Spleen (tissue), 7 donors: ENCODE data around the gene C3orf52.

Source experiments
- CTCF ChIP-seq, 11 experiments: fragments of 200-600 bp in 7 of 11; fragments of 450-650 bp in 4 of 11; sonication (generic) in 4 of 11; IDR thresholded peaks in 8 of 11; conservative IDR thresholded peaks in 3 of 11; 1 replicate in 7 of 11; 2 replicates in 4 of 11; pipeline versions ENCODE4 v1.4.0 to v1.8.0; 2016 to 2021; ENCODE audit warnings: antibody characterized with exemption in 11 of 11, inconsistent platforms in 4 of 11, mild to moderate bottlenecking in 1 of 11
- POLR2A ChIP-seq, 3 donors: fragments of 450-650 bp; IDR thresholded peaks; one replicate each; pipeline ENCODE4 v1.5.1; 2017; ENCODE audit warnings: antibody characterized with exemption in 3 of 3, mild to moderate bottlenecking in 1 of 3
- POLR2AphosphoS5 ChIP-seq, 3 donors: sonication (generic); formaldehyde crosslinking; IDR thresholded peaks; one replicate each; pipeline ENCODE4 v1.5.1; 2017; ENCODE audit warnings: antibody characterized with exemption in 3 of 3
- donor health status: DM: no; HTN: no; CAD: no; lungs with moderate emphysema.
- donor health status: DM: no; HTN: no; CAD: no.
- donor health status: DM: no; HTN: no; CAD: no.

GRCh38 chr3:112083239-112083638, 3.0 kb upstream of the C3orf52 start:
- no peak for TF ChIP-seq POLR2AphosphoS5 (IDR thresholded peaks at IDR 0.05)
- TF ChIP-seq CTCF (IDR thresholded peaks at IDR 0.05 in 8 of 11, conservative IDR thresholded peaks at IDR 0.05 in 3 of 11): no peak
- no peak for TF ChIP-seq POLR2A (IDR thresholded peaks at IDR 0.05)
